WTC11 (cell line): Measurements from ENCODE around the gene HRAS. TPM values are rescaled to one million over a fixed set of nuclear protein-coding genes. Genes with fewer than 3 reads are reported as not detected.

Source experiments
- ATAC-seq: fragments of 200-7000 bp; cut with Tn5 transposase; 2 replicates; pipeline ENCODE4 v1.10.0; 2021; ENCODE audit warnings: mild to moderate bottlenecking, moderate library complexity
- CTCF ChIA-PET: fragments of 300-600 bp; sonication (Branson Sonifier 250); formaldehyde crosslinking; loops from one replicate; lab custom pipeline; 2021; ENCODE audit warnings: antibody characterized with exemption; lab: Charles Lee
- POLR2A ChIA-PET: fragments of 350-600 bp; sonication (Branson Sonifier 250); formaldehyde crosslinking; loops from one replicate; lab custom pipeline; 2021; ENCODE audit warnings: antibody characterized with exemption; lab: Charles Lee
- DNase-seq: peaks from one replicate; pipeline ENCODE4 v3.0.0; 2021; ENCODE audit warnings: low spot score
- H3K27ac Mint-ChIP-seq: 2 replicates; pipeline ENCODE4 v1.8.0; 2021; ENCODE audit warnings: mixed read lengths
- H3K27me3 Mint-ChIP-seq: 2 replicates; pipeline ENCODE4 v1.8.0; 2021; ENCODE audit warnings: low read depth, mild to moderate bottlenecking, moderate library complexity, mixed read lengths
- H3K36me3 Mint-ChIP-seq: 2 replicates; pipeline ENCODE4 v1.8.0; 2021; ENCODE audit warnings: mixed read lengths
- H3K4me1 Mint-ChIP-seq: 2 replicates; pipeline ENCODE4 v1.8.0; 2022; ENCODE audit warnings: mixed read lengths
- H3K4me3 Mint-ChIP-seq: 2 replicates; pipeline ENCODE4 v1.8.0; 2021; ENCODE audit warnings: mild to moderate bottlenecking, moderate library complexity, mixed read lengths
- H3K9me3 Mint-ChIP-seq: 2 replicates; pipeline ENCODE4 v1.8.0; 2021; ENCODE audit warnings: mixed read lengths
- ETV6 ChIP-seq: sonication (generic); formaldehyde crosslinking; IDR thresholded peaks from 2 replicates; pipeline ENCODE4 v1.8.1; 2022; ENCODE audit warnings: mild to moderate bottlenecking, missing genetic modification reagents
- FOXK1 ChIP-seq: sonication (generic); formaldehyde crosslinking; IDR thresholded peaks from 2 replicates; pipeline ENCODE4 v1.8.0; 2022; ENCODE audit warnings: mild to moderate bottlenecking, moderate library complexity, missing genetic modification reagents
- GRHL2 ChIP-seq: fragments of 250-450 bp; sonication (Bioruptor Pico); IDR thresholded peaks from 2 replicates; pipeline ENCODE4 v1.8.0; 2022; ENCODE audit warnings: mild to moderate bottlenecking, moderate library complexity; ENCODE audit not compliant: insufficient replicate concordance, severe bottlenecking
- NFATC4 ChIP-seq: fragments of 250-450 bp; sonication (Bioruptor Pico); IDR thresholded peaks from 2 replicates; pipeline ENCODE4 v1.9.0; 2021; ENCODE audit warnings: mild to moderate bottlenecking
- NFE2L1 ChIP-seq: sonication (generic); formaldehyde crosslinking; IDR thresholded peaks from 2 replicates; pipeline ENCODE4 v1.8.1; 2023; ENCODE audit warnings: missing genetic modification reagents
- OVOL2 ChIP-seq: fragments of 250-450 bp; sonication (Bioruptor Pico); IDR thresholded peaks from 2 replicates; pipeline ENCODE4 v1.9.0; 2021; ENCODE audit warnings: mild to moderate bottlenecking, borderline replicate concordance
- RORB ChIP-seq: fragments of 250-450 bp; sonication (Bioruptor Pico); IDR thresholded peaks from 2 replicates; pipeline ENCODE4 v1.9.0; 2021; ENCODE audit warnings: mild to moderate bottlenecking
- ZNF423 ChIP-seq: fragments of 250-450 bp; sonication (Bioruptor Pico); IDR thresholded peaks from 2 replicates; pipeline ENCODE4 v2.1.2; 2022; ENCODE audit warnings: mild to moderate bottlenecking, moderate library complexity
- total RNA-seq: library from RNA; stranded (reverse); gene quantifications from 3 replicates; pipeline ENCODE4 v1.2.3, GENCODE V29; 2021
- TF ChIP-seq, protein P1 (sequence below): fragments of 250-450 bp; sonication (Bioruptor Pico); IDR thresholded peaks from 2 replicates; pipeline ENCODE4 v1.9.0; 2021; ENCODE audit warnings: mild to moderate bottlenecking
- TF ChIP-seq, protein P2 (sequence below): fragments of 250-450 bp; sonication (Bioruptor Pico); IDR thresholded peaks from 2 replicates; pipeline ENCODE4 v1.9.0; 2021; ENCODE audit warnings: mild to moderate bottlenecking
- TF ChIP-seq, protein P3 (sequence below): sonication (generic); formaldehyde crosslinking; IDR thresholded peaks from 2 replicates; pipeline ENCODE4 v1.8.0; 2022; ENCODE audit warnings: mild to moderate bottlenecking, missing genetic modification reagents
- TF ChIP-seq, protein P4 (sequence below): fragments of 250-450 bp; sonication (Bioruptor Pico); IDR thresholded peaks from 2 replicates; pipeline ENCODE4 v1.9.0; 2021; ENCODE audit warnings: mild to moderate bottlenecking, borderline replicate concordance
- TF ChIP-seq, protein P5 (sequence below): sonication (generic); formaldehyde crosslinking; IDR thresholded peaks from 2 replicates; pipeline ENCODE4 v1.8.0; 2023; ENCODE audit warnings: missing genetic modification reagents
- TF ChIP-seq, protein P6 (sequence below): sonication (generic); formaldehyde crosslinking; IDR thresholded peaks from 2 replicates; pipeline ENCODE4 v1.8.1; 2022; ENCODE audit warnings: missing genetic modification reagents, borderline replicate concordance
- TF ChIP-seq, protein P7 (sequence below): sonication (generic); formaldehyde crosslinking; IDR thresholded peaks from 2 replicates; pipeline ENCODE4 v1.8.0; 2022; ENCODE audit warnings: mild to moderate bottlenecking, missing genetic modification reagents
- TF ChIP-seq, protein P8 (sequence below): sonication (generic); formaldehyde crosslinking; IDR thresholded peaks from 2 replicates; pipeline ENCODE4 v1.8.1; 2022; ENCODE audit warnings: low read depth, mild to moderate bottlenecking, moderate library complexity, missing genetic modification reagents, borderline replicate concordance
- TF ChIP-seq, protein P9 (sequence below): sonication (generic); formaldehyde crosslinking; IDR thresholded peaks from 2 replicates; pipeline ENCODE4 v1.8.0; 2022; ENCODE audit warnings: mild to moderate bottlenecking, missing genetic modification reagents

The HRAS gene
- total RNA-seq, 1 experiment from 2014 or later, result 62.4 TPM

DNA sequence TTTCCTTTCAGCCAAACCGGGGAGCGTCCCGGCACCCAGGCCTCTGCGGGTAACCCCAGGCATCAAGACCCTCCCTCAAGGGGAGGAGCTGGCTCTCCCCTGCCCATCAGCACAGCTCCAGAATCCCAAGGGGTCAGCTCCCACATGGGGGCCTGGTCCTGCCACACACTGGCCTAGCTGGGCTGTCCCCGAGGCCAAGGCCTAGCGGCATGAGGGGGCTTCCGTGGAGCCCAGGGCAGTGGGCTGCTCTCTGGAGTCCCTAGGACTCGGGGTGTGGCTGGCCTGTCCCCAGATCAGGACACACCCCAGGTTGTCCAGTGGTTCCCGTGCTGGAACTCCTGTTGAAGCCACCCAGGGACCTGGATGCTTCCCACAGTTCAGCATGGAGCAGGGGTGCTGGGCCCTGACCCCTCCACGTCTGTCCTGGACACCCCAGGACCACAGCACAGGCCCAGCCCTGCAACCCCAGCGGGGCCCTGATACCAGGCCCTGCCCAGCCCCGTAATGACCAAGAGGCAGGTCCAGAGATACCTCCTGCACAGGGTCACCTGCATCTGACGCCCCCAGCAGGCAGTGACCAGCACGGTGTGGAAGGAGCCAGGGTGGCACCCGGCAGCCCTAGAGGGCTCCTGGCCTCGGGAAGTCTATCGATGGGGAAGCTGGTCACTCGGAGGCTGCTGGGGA, 5.5 kb downstream of the HRAS start:
- H3K4me3 Mint-ChIP-seq, result no peak overlapping the region
- H3K36me3 Mint-ChIP-seq, result peaks cover 5% of the 10 kb centered on the region; the same call in 1 of the 2 replicates
- no peak overlapping the region for H3K27ac Mint-ChIP-seq
- DNase-seq (no peak), ATAC-seq (no peak)
- H3K4me1 Mint-ChIP-seq, result no peaks in the 10 kb centered on the region
- TF ChIP-seq RORB (CRISPR knock-in tag) (no peak), NFATC4 (CRISPR knock-in tag) (no peak), OVOL2 (CRISPR knock-in tag) (no peak), ZNF423 (CRISPR knock-in tag) (no peak), ETV6 (no peak)
- TF ChIP-seq, protein P1, sequence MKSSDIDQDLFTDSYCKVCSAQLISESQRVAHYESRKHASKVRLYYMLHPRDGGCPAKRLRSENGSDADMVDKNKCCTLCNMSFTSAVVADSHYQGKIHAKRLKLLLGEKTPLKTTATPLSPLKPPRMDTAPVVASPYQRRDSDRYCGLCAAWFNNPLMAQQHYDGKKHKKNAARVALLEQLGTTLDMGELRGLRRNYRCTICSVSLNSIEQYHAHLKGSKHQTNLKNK, result no peak
- TF ChIP-seq, protein P2, sequence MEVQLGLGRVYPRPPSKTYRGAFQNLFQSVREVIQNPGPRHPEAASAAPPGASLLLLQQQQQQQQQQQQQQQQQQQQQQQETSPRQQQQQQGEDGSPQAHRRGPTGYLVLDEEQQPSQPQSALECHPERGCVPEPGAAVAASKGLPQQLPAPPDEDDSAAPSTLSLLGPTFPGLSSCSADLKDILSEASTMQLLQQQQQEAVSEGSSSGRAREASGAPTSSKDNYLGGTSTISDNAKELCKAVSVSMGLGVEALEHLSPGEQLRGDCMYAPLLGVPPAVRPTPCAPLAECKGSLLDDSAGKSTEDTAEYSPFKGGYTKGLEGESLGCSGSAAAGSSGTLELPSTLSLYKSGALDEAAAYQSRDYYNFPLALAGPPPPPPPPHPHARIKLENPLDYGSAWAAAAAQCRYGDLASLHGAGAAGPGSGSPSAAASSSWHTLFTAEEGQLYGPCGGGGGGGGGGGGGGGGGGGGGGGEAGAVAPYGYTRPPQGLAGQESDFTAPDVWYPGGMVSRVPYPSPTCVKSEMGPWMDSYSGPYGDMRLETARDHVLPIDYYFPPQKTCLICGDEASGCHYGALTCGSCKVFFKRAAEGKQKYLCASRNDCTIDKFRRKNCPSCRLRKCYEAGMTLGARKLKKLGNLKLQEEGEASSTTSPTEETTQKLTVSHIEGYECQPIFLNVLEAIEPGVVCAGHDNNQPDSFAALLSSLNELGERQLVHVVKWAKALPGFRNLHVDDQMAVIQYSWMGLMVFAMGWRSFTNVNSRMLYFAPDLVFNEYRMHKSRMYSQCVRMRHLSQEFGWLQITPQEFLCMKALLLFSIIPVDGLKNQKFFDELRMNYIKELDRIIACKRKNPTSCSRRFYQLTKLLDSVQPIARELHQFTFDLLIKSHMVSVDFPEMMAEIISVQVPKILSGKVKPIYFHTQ (CRISPR knock-in tag), result no peak
- no peaks in the 10 kb centered on the region for H3K9me3 Mint-ChIP-seq
- peaks cover 3% of the 10 kb centered on the region; the same call in 1 of the 2 replicates for H3K27me3 Mint-ChIP-seq
- ChIA-PET CTCF (no interaction called here), POLR2A (no interaction called here)

DNA sequence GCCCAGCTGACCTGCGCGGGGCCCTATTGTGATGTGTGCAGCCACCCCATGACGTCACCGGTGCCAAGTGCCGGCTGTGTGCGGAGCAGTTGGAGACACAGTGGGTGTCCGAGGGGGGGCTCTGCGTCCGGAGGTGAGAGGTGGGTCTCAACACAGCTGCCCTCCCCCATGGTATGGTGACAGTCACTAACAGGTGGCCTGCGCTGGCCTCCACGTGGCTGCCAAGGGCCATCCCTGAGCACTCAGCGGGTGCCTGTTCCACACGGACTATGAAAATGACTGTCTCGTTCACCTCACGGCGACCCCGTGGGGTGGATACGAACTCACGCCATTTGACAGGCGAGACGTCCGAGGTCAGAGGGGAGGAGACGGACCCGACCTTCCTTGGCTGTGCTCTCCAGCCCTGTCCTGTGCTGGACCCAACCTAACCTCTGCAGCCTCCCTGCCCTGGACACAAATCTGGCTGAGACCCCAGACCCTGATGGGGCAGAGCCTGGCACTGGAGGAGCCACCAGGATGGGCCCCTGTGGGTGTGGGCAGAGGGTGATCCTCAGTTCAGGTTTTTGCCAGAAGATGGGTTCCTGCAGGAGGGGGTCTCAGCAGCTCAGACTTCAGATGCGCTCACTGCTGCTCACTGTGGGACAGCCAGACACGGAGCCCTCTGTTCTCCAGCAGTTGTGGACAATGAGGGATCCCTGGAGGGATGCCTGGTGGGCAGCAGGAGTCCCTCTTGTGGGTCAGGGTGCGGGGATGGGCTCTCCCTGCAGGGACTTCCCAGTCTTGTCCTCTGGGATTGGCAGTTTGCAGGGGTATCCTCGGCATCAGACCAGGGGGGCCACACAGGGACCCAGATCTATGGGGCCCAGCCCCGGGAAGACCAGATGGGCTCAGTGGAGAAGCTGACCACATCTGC, 6.3 kb downstream of the HRAS start:
- Mint-ChIP-seq H3K27ac (no peak overlapping the region), H3K4me1 (no peaks in the 10 kb centered on the region), H3K27me3 (peaks cover 3% of the 10 kb centered on the region), H3K4me3 (no peak overlapping the region), H3K36me3 (peaks cover 5% of the 10 kb centered on the region), H3K9me3 (peaks cover 1% of the 10 kb centered on the region)
- ChIA-PET POLR2A (no interaction called here), CTCF (no interaction called here)
- DNase-seq (no peak), ATAC-seq (no peak)
- TF ChIP-seq GRHL2 (CRISPR knock-in tag), result no peak
- TF ChIP-seq, protein P3, sequence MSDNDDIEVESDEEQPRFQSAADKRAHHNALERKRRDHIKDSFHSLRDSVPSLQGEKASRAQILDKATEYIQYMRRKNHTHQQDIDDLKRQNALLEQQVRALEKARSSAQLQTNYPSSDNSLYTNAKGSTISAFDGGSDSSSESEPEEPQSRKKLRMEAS, result no peak
- no peak for TF ChIP-seq NFE2L1 (CRISPR knock-in tag)
- no peak for TF ChIP-seq OVOL2 (CRISPR knock-in tag)
- TF ChIP-seq, protein P4, sequence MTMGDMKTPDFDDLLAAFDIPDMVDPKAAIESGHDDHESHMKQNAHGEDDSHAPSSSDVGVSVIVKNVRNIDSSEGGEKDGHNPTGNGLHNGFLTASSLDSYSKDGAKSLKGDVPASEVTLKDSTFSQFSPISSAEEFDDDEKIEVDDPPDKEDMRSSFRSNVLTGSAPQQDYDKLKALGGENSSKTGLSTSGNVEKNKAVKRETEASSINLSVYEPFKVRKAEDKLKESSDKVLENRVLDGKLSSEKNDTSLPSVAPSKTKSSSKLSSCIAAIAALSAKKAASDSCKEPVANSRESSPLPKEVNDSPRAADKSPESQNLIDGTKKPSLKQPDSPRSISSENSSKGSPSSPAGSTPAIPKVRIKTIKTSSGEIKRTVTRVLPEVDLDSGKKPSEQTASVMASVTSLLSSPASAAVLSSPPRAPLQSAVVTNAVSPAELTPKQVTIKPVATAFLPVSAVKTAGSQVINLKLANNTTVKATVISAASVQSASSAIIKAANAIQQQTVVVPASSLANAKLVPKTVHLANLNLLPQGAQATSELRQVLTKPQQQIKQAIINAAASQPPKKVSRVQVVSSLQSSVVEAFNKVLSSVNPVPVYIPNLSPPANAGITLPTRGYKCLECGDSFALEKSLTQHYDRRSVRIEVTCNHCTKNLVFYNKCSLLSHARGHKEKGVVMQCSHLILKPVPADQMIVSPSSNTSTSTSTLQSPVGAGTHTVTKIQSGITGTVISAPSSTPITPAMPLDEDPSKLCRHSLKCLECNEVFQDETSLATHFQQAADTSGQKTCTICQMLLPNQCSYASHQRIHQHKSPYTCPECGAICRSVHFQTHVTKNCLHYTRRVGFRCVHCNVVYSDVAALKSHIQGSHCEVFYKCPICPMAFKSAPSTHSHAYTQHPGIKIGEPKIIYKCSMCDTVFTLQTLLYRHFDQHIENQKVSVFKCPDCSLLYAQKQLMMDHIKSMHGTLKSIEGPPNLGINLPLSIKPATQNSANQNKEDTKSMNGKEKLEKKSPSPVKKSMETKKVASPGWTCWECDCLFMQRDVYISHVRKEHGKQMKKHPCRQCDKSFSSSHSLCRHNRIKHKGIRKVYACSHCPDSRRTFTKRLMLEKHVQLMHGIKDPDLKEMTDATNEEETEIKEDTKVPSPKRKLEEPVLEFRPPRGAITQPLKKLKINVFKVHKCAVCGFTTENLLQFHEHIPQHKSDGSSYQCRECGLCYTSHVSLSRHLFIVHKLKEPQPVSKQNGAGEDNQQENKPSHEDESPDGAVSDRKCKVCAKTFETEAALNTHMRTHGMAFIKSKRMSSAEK, result no peak
- TF ChIP-seq ZNF423 (CRISPR knock-in tag), result no peak
- no peak for TF ChIP-seq FOXK1 (CRISPR knock-in tag)
- TF ChIP-seq, protein P5, sequence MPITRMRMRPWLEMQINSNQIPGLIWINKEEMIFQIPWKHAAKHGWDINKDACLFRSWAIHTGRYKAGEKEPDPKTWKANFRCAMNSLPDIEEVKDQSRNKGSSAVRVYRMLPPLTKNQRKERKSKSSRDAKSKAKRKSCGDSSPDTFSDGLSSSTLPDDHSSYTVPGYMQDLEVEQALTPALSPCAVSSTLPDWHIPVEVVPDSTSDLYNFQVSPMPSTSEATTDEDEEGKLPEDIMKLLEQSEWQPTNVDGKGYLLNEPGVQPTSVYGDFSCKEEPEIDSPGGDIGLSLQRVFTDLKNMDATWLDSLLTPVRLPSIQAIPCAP (CRISPR knock-in tag), result no peak
- TF ChIP-seq, protein P6, sequence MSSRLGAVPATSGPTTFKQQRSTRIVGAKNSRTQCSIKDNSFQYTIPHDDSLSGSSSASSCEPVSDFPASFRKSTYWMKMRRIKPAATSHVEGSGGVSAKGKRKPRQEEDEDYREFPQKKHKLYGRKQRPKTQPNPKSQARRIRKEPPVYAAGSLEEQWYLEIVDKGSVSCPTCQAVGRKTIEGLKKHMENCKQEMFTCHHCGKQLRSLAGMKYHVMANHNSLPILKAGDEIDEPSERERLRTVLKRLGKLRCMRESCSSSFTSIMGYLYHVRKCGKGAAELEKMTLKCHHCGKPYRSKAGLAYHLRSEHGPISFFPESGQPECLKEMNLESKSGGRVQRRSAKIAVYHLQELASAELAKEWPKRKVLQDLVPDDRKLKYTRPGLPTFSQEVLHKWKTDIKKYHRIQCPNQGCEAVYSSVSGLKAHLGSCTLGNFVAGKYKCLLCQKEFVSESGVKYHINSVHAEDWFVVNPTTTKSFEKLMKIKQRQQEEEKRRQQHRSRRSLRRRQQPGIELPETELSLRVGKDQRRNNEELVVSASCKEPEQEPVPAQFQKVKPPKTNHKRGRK, result no peak
- TF ChIP-seq, protein P7, sequence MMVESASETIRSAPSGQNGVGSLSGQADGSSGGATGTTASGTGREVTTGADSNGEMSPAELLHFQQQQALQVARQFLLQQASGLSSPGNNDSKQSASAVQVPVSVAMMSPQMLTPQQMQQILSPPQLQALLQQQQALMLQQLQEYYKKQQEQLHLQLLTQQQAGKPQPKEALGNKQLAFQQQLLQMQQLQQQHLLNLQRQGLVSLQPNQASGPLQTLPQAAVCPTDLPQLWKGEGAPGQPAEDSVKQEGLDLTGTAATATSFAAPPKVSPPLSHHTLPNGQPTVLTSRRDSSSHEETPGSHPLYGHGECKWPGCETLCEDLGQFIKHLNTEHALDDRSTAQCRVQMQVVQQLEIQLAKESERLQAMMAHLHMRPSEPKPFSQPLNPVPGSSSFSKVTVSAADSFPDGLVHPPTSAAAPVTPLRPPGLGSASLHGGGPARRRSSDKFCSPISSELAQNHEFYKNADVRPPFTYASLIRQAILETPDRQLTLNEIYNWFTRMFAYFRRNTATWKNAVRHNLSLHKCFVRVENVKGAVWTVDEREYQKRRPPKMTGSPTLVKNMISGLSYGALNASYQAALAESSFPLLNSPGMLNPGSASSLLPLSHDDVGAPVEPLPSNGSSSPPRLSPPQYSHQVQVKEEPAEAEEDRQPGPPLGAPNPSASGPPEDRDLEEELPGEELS (CRISPR knock-in tag), result no peak
- TF ChIP-seq, protein P8, sequence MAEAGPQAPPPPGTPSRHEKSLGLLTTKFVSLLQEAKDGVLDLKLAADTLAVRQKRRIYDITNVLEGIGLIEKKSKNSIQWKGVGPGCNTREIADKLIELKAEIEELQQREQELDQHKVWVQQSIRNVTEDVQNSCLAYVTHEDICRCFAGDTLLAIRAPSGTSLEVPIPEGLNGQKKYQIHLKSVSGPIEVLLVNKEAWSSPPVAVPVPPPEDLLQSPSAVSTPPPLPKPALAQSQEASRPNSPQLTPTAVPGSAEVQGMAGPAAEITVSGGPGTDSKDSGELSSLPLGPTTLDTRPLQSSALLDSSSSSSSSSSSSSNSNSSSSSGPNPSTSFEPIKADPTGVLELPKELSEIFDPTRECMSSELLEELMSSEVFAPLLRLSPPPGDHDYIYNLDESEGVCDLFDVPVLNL (CRISPR knock-in tag), result no peak
- TF ChIP-seq, protein P9, sequence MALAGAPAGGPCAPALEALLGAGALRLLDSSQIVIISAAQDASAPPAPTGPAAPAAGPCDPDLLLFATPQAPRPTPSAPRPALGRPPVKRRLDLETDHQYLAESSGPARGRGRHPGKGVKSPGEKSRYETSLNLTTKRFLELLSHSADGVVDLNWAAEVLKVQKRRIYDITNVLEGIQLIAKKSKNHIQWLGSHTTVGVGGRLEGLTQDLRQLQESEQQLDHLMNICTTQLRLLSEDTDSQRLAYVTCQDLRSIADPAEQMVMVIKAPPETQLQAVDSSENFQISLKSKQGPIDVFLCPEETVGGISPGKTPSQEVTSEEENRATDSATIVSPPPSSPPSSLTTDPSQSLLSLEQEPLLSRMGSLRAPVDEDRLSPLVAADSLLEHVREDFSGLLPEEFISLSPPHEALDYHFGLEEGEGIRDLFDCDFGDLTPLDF (CRISPR knock-in tag), result no peak
